DOHH2 (cell line): Measurements from ENCODE around the gene ACACB.

Experiments used
- H3F3A ChIP-seq: fragments of 200-600 bp; sonication (generic), shearing (Covaris generic); 2 replicates; pipeline ENCODE4 v1.6.0; 2016; ENCODE audit warnings: antibody characterized with exemption, mild to moderate bottlenecking; ENCODE audit not compliant: control insufficient read depth, insufficient read depth
- H3K27ac ChIP-seq: fragments of 200-600 bp; sonication (generic); 2 replicates; pipeline ENCODE4 v1.5.1; 2014; ENCODE audit warnings: low read depth, mild to moderate bottlenecking, low read length, moderate library complexity
- H3K27me3 ChIP-seq: fragments of 200-600 bp; sonication (generic); 2 replicates; pipeline ENCODE4 v1.6.1; 2014; ENCODE audit warnings: mild to moderate bottlenecking, low read length, mixed read lengths; ENCODE audit not compliant: control insufficient read depth
- H3K36me3 ChIP-seq: fragments of 200-600 bp; sonication (generic); 2 replicates; pipeline ENCODE4 v1.6.1; 2014; ENCODE audit warnings: mild to moderate bottlenecking, low read length, moderate library complexity, mixed read lengths; ENCODE audit not compliant: control insufficient read depth
- H3K4me1 ChIP-seq: fragments of 200-600 bp; sonication (generic); 2 replicates; pipeline ENCODE4 v1.6.1; 2014; ENCODE audit warnings: mild to moderate bottlenecking, low read length, mixed read lengths; ENCODE audit not compliant: control insufficient read depth
- H3K4me2 ChIP-seq: fragments of 200-600 bp; sonication (generic); 2 replicates; pipeline ENCODE4 v1.6.0; 2014; ENCODE audit warnings: mild to moderate bottlenecking, low read length, moderate library complexity
- H3K4me3 ChIP-seq: fragments of 200-600 bp; sonication (generic); 2 replicates; pipeline ENCODE4 v1.5.1; 2014; ENCODE audit warnings: mild to moderate bottlenecking, low read length, mixed read lengths
- H3K79me2 ChIP-seq: fragments of 200-600 bp; sonication (generic); 2 replicates; pipeline ENCODE4 v1.6.1; 2014; ENCODE audit warnings: mild to moderate bottlenecking, low read length, mixed read lengths; ENCODE audit not compliant: control insufficient read depth
- H3K9me2 ChIP-seq: fragments of 200-600 bp; sonication (generic); replicated peaks from 2 replicates; pipeline ENCODE4 v1.6.1; 2014; ENCODE audit warnings: mild to moderate bottlenecking, low read length, mixed read lengths; ENCODE audit not compliant: control insufficient read depth
- H3K9me3 ChIP-seq: fragments of 200-600 bp; sonication (generic); 2 replicates; pipeline ENCODE4 v1.6.1; 2014; ENCODE audit warnings: antibody characterized with exemption, low read length, mixed read lengths; ENCODE audit not compliant: control insufficient read depth, insufficient read depth
- H4K20me1 ChIP-seq: fragments of 200-600 bp; sonication (generic); 2 replicates; pipeline ENCODE4 v1.6.0; 2014; ENCODE audit warnings: low read depth, mild to moderate bottlenecking, antibody characterized with exemption, low read length, moderate library complexity; ENCODE audit not compliant: control insufficient read depth, insufficient read depth
- CTCF ChIP-seq: fragments of 200-600 bp; sonication (generic); IDR thresholded peaks from one replicate; pipeline ENCODE4 v1.5.1; 2014; ENCODE audit warnings: antibody characterized with exemption, mild to moderate bottlenecking, low read depth, low read length; ENCODE audit not compliant: poor library complexity, severe bottlenecking
- EZH2phosphoT487 ChIP-seq: fragments of 200-600 bp; sonication (generic); IDR thresholded peaks from 2 replicates; pipeline ENCODE4 v1.6.1; 2017; ENCODE audit warnings: borderline replicate concordance, mild to moderate bottlenecking, antibody characterized with exemption, low read length, moderate library complexity, mixed read lengths

The ACACB gene

GRCh38 chr12:109308534-109309380, 192.4 kb downstream of the ACACB start, which contains the start of gene FOXN4:
Gene FOXN4, minus strand, starts transcription at chr12:109309284. Its CDS starts 963 bp downstream, at chr12:109308321.
- peaks cover 19% of the 10 kb centered on the region for H3K4me1 ChIP-seq
- H3K36me3 ChIP-seq, result no peaks in the 10 kb centered on the region
- TF ChIP-seq EZH2phosphoT487 (no peak), CTCF (no peak)
- no peaks in the 10 kb centered on the region for H3F3A ChIP-seq
- H3K4me2 ChIP-seq, result peak within 1 kb of the TSS; percentile 80
- H4K20me1 ChIP-seq, result no peaks in the 10 kb centered on the region
- peak within 1 kb of the TSS; percentile 22; the same call in 1 of the 2 replicates for H3K27ac ChIP-seq
- peaks cover 29% of the 10 kb centered on the region for H3K27me3 ChIP-seq
- H3K79me2 ChIP-seq, result no peaks in the 10 kb centered on the region
- H3K4me3 ChIP-seq, result peak within 1 kb of the TSS; percentile 77
- H3K9me3 ChIP-seq, result no peaks in the 10 kb centered on the region
- H3K9me2 ChIP-seq, result no peaks in the 10 kb centered on the region

GRCh38 chr12:109309381-109310246, 193.2 kb downstream of the ACACB start:
- Histone ChIP-seq H3K27me3 (peaks cover 25% of the 10 kb centered on the region), H3K4me1 (peaks cover 19% of the 10 kb centered on the region), H3F3A (no peaks in the 10 kb centered on the region), H4K20me1 (no peaks in the 10 kb centered on the region), H3K36me3 (no peaks in the 10 kb centered on the region), H3K9me3 (no peaks in the 10 kb centered on the region), H3K4me3 (peak overlapping the region; percentile 77), H3K27ac (peak overlapping the region; percentile 22; the same call in 1 of the 2 replicates), H3K79me2 (no peaks in the 10 kb centered on the region), H3K4me2 (peak overlapping the region; percentile 80), H3K9me2 (no peaks in the 10 kb centered on the region)
- TF ChIP-seq CTCF (no peak), EZH2phosphoT487 (no peak; the same call in 1 of the 2 replicates)

GRCh38 chr12:109310247-109311125, 194.1 kb downstream of the ACACB start:
- Histone ChIP-seq H3K27ac (peak overlapping the region; percentile 22; the same call in 1 of the 2 replicates), H3K9me3 (no peaks in the 10 kb centered on the region), H3K4me1 (peaks cover 19% of the 10 kb centered on the region), H3K4me3 (peak overlapping the region; percentile 77), H3F3A (no peaks in the 10 kb centered on the region), H3K9me2 (no peaks in the 10 kb centered on the region), H4K20me1 (no peaks in the 10 kb centered on the region), H3K36me3 (no peaks in the 10 kb centered on the region), H3K4me2 (peak overlapping the region; percentile 80), H3K79me2 (no peaks in the 10 kb centered on the region), H3K27me3 (peaks cover 23% of the 10 kb centered on the region)
- TF ChIP-seq EZH2phosphoT487, result no peak; the same call in 1 of the 2 replicates
- no peak for TF ChIP-seq CTCF
